ENCODE results near the gene SPATA13.

- 0 out of 2 replicates have a peak, but pooled peaks have one; percentile 20 for TF ChIP-seq PRDM6 (tag by site-specific recombination; IDR thresholded peaks at IDR 0.05)
- TF ChIP-seq ZNF311 (tag by site-specific recombination; IDR thresholded peaks at IDR 0.05; ENCODE audit: borderline replicate concordance) = no peak
- TF ChIP-seq ZNF157 (tag by site-specific recombination; IDR thresholded peaks at IDR 0.05) = no peak
- no peak for TF ChIP-seq ZNF530 (tag by site-specific recombination; IDR thresholded peaks at IDR 0.05; ENCODE audit: low read depth)
- TF ChIP-seq CTCF (tag by site-specific recombination; IDR thresholded peaks at IDR 0.05) = no peak
- TF ChIP-seq BCL11A (tag by site-specific recombination; IDR thresholded peaks at IDR 0.05; ENCODE audit: low read depth) = no peak
- no peak for TF ChIP-seq OSR2 (tag by site-specific recombination; IDR thresholded peaks at IDR 0.05)
- no peak for TF ChIP-seq ZNF121 (tag by site-specific recombination; IDR thresholded peaks at IDR 0.05)
- TF ChIP-seq ELK4 (IDR thresholded peaks at IDR 0.05; ENCODE audit: borderline replicate concordance, low read depth, low read length) = no peak
- TF ChIP-seq GLI4 (tag by site-specific recombination; IDR thresholded peaks at IDR 0.05) = no peak
- no peak for TF ChIP-seq ZBTB20 (tag by site-specific recombination; IDR thresholded peaks at IDR 0.05)
These were observed 11.6 kb downstream of the SPATA13 start for GRCh38 chr13:24172071-24172470.

Data from HEK293 (cell line).